HUDEP-2 (cell line): Measurements from ENCODE around the gene HECTD4.

Source experiments
- DNase-seq, 76 experiments: peaks; one replicate each; lab custom pipeline; 2025; ENCODE audit not compliant: unreplicated experiment in 76 of 76; lab: John Stamatoyannopoulos, UW

HECTD4 gene

GRCh38 chr12:112322882-112323547 is 59.2 kb downstream of the HECTD4 start:
- DNase-seq = no peak

GRCh38 chr12:112322441-112322840 is 59.8 kb downstream of the HECTD4 start:
- no peak for DNase-seq

- DNase-seq = no peak
Observed at GRCh38 chr12:112321245-112321644, 61.0 kb downstream of the HECTD4 start.

DNA sequence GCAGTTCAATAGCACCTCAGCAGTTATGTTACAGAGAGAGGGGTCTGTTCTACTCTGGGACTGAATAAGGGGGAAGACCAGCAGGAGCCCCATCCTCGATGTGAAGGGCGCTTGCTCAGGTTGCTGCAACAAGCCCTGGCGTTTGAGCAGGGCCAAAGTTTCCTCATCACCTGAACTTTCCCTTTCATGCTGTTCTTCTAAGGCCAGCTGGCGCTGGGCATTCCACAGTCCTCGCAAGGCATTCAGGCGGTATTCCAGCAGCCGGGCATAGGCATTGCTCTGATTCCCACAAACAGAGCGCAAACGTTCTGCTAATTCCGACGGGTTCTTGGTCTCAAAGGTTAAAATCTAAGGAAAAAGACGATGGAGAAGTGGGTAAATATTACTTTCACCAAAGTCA is 62.8 kb downstream of the HECTD4 start:
- DNase-seq = no peak

- no peak for DNase-seq
Observed at GRCh38 chr12:112317481-112317880, 64.8 kb downstream of the HECTD4 start.

GRCh38 chr12:112314981-112315380 is 67.2 kb downstream of the HECTD4 start:
- no peak for DNase-seq

- no peak for DNase-seq
Observed at GRCh38 chr12:112309797-112310196, 72.4 kb downstream of the HECTD4 start.

- no peak for DNase-seq
Observed at GRCh38 chr12:112308652-112309051, 73.6 kb downstream of the HECTD4 start.

DNA sequence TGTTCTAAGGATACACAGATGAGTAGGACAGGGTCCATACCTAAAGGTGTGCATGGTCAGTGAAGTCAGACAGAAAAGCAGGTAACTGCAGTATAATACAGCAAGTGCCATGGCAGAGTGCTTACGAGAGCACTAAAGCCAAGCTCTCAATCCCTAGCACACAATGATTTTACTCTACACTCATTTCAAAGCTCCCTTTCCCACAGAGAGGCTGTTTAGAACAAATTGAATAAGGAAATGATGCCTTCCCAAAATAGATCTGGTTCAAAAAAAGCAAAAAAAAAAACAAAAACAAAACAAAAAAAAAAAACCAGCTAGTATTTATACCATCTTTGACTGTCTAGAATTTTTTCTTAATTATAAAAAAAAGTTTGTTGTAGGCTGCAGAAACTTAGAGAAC is 74.1 kb downstream of the HECTD4 start:
- DNase-seq = no peak

DNA sequence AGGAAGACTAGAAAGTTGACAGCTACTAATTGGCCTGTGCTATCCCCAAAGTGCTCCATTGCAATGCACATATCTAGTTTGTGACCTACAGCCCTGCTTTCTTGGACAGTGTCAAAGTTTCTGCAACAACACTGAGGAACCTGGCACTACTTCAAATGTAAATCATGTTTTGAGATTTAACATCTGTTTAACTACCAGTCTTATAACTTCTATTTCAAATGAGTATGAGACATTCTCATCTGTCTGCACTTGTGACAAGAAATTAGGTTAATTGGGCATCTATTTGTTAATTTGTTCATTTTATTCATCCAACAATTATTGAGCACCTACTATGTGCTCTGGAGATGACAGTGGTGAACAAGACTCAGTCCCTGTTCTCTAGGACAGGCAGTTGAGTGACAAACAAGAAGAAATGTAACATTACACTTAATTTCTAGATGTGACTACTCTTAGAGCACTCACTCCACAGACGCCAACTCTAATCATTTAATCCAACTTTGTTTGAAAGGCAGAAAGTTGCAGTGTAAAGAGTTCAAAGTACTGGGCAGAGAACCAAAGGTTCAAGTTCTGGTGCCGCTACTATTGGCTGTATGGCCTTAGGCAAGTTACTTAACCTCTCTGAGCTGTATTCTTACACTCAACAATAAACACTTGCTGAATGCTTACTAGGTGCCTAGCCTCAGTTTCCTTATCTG is 74.8 kb downstream of the HECTD4 start:
- DNase-seq = no peak

- DNase-seq = no peak
Observed at GRCh38 chr12:112305951-112306350, 76.3 kb downstream of the HECTD4 start.

GRCh38 chr12:112304436-112304835 is 77.8 kb downstream of the HECTD4 start:
- no peak for DNase-seq

DNA sequence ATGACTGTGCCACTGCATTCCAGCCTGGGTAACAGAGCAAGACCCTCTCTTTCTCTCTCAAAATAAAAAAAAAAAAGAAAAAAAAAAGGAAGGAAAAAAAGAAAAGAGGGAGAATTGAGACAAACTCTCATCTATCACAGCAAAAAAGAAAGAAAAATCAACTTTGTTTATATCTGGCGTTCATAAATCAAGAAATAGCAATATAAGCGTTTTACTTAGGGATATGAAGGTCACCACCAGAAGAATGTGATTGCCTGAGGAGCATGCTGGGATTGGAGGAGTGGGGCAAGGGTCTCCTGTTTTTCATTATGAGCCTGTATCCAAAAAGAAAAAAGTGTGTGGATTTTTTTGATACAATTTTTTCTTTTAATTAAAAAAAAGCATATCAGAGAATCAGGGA is 78.4 kb downstream of the HECTD4 start:
- no peak for DNase-seq

GRCh38 chr12:112303004-112303403 is 79.2 kb downstream of the HECTD4 start:
- no peak for DNase-seq

DNA sequence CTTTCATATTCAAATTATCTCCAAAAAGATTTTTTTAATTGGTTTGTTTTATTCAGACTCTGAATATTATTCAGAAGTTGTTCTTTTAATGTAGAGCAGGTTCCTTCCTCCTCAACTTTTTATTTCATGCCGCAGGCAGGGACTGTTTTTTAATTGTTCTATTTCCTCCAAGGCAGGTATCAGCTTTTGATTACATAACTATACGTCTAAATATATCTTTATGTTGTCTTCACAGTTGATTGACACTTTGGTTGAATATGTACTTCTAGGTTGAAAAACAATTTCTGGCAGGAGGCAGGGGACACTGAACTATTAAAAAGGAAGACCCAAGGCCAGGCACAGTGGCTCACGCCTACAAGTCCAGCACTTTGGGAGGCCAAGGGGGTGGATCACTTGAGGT is 82.5 kb downstream of the HECTD4 start:
- DNase-seq = no peak

DNA sequence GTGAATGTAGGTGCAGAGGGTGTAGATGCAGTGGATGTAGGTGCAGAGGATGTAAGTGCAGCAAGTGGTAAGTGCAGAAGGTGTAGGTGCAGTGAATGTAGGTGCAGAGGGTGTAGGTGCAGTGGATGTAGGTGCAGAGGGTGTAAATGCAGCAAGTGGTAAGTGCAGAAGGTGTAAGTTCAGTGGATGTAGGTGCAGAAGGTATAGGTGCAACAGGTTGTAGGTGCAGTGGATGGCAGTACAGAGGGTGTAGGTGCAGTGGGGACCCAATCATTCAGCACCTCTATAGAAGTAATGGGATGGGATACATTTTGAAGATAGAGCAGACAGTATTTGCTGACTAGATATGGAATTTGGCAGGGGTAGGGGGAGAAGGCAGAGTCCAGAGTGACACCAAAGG is 85.0 kb downstream of the HECTD4 start:
- no peak for DNase-seq

DNA sequence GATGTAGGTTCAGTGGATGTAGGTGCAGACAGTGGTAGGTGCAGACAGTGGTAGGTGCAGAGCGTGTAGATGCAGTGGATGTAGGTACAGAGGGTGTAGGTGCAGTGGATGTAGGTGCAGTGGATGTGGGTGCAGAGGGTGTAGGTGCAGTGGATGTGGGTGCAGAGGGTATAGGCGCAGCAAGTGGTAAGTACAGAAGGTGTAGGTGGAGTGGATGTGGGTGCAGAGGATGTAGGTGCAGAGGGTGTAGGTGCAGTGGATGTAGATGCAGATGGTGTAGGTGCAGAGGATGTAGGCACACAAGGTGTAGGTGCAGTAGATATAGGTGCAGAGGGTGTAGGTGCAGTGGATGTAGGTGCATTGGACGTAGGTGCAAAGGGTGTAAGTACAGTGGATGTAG is 86.0 kb downstream of the HECTD4 start:
- no peak for DNase-seq

DNA sequence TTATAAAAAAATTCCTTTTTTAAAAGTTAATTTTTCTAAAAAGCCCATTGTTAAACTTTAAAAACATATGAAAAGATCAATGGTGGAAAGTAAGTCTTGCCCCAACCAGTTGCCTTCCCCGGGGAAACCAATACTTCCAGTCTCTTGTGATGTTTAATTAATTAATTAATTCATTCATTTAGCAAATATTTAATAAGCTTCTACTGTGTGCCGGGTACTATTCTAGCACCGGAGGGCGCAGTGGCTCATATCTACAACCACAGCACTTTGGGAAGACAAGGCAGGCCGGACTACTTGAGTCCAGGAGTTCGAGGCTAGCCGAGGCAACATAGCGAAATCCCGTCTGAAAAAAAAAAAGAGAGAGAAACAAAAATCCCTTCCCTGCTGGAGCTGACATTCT is 87.4 kb downstream of the HECTD4 start:
- peak in 26 of 76 experiments; percentile 0 to 41 (median 11) for DNase-seq

GRCh38 chr12:112288638-112289037 is 93.6 kb downstream of the HECTD4 start:
- DNase-seq = no peak

DNA sequence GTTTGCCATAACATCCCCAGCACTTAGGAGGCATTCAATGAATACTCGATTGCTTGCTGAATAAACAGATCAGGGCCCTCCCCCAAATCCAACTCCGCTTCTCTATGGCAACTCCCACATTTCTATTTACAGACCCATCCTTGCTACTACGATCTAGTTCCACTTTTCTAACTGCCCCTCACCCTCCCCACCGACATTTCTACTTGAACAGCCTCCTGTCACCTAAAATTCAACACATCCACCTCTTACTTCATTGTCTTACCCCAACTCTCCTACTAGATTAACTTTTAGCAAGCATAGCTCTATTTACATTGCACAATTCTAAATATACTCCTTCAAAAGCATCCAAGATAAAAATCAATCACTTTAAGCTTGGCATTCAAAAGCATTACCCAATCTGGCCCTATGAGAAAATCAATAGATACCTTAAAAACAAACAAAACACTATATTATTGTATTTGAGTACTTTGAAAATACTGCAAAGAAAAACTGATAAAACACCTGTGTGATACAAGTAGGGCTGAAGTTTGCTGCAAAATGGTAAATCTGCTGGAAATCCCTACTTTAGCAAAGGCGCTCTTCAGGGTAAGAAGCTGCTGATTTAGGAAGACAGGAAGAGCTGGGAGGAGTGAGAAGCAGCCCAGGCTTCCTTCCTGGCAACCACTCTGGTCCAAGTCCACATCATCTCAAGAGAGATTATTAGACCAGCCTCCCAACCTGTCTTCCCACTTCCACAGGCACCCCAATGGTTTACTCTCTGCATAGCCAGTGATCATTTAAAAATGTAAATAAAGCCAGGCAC is 96.4 kb downstream of the HECTD4 start:
- no peak for DNase-seq

DNA sequence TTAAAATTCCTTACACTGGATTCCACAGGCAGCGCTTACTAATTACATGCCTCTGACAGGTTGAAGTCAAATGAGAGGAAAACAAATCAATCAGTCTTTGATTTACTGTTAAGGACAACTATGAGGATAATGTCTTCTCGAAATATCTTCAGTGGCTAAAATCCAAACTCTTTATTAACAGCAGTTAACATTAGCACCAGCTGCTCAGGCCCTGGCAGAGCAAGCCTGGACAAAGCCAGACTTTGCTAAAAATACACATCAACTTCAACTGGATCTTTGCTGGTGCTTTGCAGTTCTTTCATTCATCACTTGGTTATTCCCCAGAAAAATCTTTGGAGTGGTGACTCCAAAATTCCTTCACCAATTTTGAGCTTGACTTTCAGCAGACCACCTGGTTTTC is 98.7 kb downstream of the HECTD4 start:
- no peak for DNase-seq

GRCh38 chr12:112282920-112283319 is 99.3 kb downstream of the HECTD4 start:
- no peak for DNase-seq
